Endothelial cell of umbilical vein (primary cell): ENCODE data around the gene TAS1R3. TPM values are rescaled to one million over a fixed set of nuclear protein-coding genes. Genes with fewer than 3 reads are reported as not detected.

ENCODE experiments used
- BruUV-seq: library from RNA; stranded (reverse); fragments of 400-500 nt; replicated peaks from 2 replicates; lab custom pipeline; 2021; lab: Mats Ljungman, UMichigan
- CTCF ChIA-PET: fragments of 300-600, 350-600 bp; sonication (Branson Sonifier 250); formaldehyde crosslinking; loops from one replicate; lab custom pipeline; 2021; ENCODE audit warnings: antibody characterized with exemption, inconsistent platforms; lab: Charles Lee
- POLR2A ChIA-PET: fragments of 300-600, 350-600 bp; sonication (Branson Sonifier 250); formaldehyde crosslinking; loops from one replicate; lab custom pipeline; 2021; ENCODE audit warnings: antibody characterized with exemption, inconsistent platforms; lab: Charles Lee
- DNase-seq: peaks from one replicate; pipeline ENCODE4 v3.0.0-alpha.2; 2011; ENCODE audit warnings: low read depth, low spot score
- FAIRE-seq: peaks from 2 replicates; lab custom pipeline; 2011; peaks lifted over from hg19 to GRCh38; lab: Jason Lieb, UNC
- H2AFZ ChIP-seq: 2 replicates; pipeline ENCODE4 v1.6.0; 2012; ENCODE audit warnings: low read depth, low read length, control low read depth, inconsistent platforms
- H3K27ac ChIP-seq: 2 replicates; pipeline ENCODE4 v1.5.1; 2011; ENCODE audit warnings: low read depth, mild to moderate bottlenecking, control low read depth, low read length, moderate library complexity; ENCODE audit not compliant: insufficient read depth
- H3K27me3 ChIP-seq, 2 experiments: 2 replicates each; pipeline versions ENCODE4 v1.6.0 to v1.6.1; 2011; ENCODE audit warnings: low read length in 2 of 2, mixed read lengths in 1 of 2; ENCODE audit not compliant: control insufficient read depth in 2 of 2, insufficient read depth in 2 of 2
- H3K36me3 ChIP-seq, 2 experiments: 2 replicates in 1 of 2; 3 replicates in 1 of 2; pipeline ENCODE4 v1.5.1; 2011; ENCODE audit warnings: low read length in 2 of 2, mild to moderate bottlenecking in 1 of 2, moderate library complexity in 1 of 2; ENCODE audit not compliant: control insufficient read depth in 2 of 2, insufficient read depth in 2 of 2; ENCODE audit errors: extremely low read depth in 1 of 2
- H3K4me1 ChIP-seq: 3 replicates; pipeline ENCODE4 v1.5.1; 2011; ENCODE audit warnings: mild to moderate bottlenecking, low read length; ENCODE audit not compliant: control insufficient read depth, insufficient read depth; ENCODE audit errors: extremely low read depth
- H3K4me2 ChIP-seq: 2 replicates; pipeline ENCODE4 v1.6.1; 2011; ENCODE audit warnings: low read length, control low read depth, mixed read lengths; ENCODE audit not compliant: insufficient read depth
- H3K4me3 ChIP-seq, 3 experiments: fragments of 200-600 bp in 1 of 3; sonication (generic), shearing (Covaris generic) in 1 of 3; replicated peaks in 1 of 3; 2 replicates each; pipeline ENCODE4 v1.5.1; 2011 to 2016; ENCODE audit warnings: control low read depth in 3 of 3, low read length in 3 of 3, mild to moderate bottlenecking in 2 of 3, inconsistent platforms in 1 of 3, low read depth in 1 of 3, moderate library complexity in 1 of 3; ENCODE audit not compliant: insufficient read depth in 1 of 3
- H3K79me2 ChIP-seq: 2 replicates; pipeline ENCODE4 v1.6.0; 2012; ENCODE audit warnings: low read length, inconsistent platforms; ENCODE audit not compliant: control insufficient read depth, insufficient read depth
- H3K9ac ChIP-seq: replicated peaks from 2 replicates; pipeline ENCODE3; 2011; ENCODE audit warnings: low read length, control low read depth; ENCODE audit not compliant: insufficient read depth; ENCODE audit errors: extremely low read depth
- H3K9me1 ChIP-seq: replicated peaks from 3 replicates; pipeline ENCODE4 v1.6.0; 2011; ENCODE audit warnings: mild to moderate bottlenecking, low read length; ENCODE audit not compliant: control insufficient read depth, insufficient read depth; ENCODE audit errors: extremely low read depth
- H3K9me3 ChIP-seq: replicated peaks from 2 replicates; pipeline ENCODE4 v1.5.1; 2012; ENCODE audit warnings: low read length, inconsistent platforms; ENCODE audit not compliant: control insufficient read depth, insufficient read depth
- H4K20me1 ChIP-seq: replicated peaks from 2 replicates; pipeline ENCODE3; 2011; ENCODE audit warnings: mild to moderate bottlenecking, low read length; ENCODE audit not compliant: control insufficient read depth, insufficient read depth; ENCODE audit errors: extremely low read depth
- CTCF ChIP-seq, 2 donors: IDR thresholded peaks; 1 replicate in 1 of 2; 2 replicates in 1 of 2; pipeline ENCODE4 v1.5.1; 2011; ENCODE audit warnings: low read length in 2 of 2, mild to moderate bottlenecking in 2 of 2, moderate library complexity in 2 of 2, control low read depth in 1 of 2, inconsistent platforms in 1 of 2, low read depth in 1 of 2; ENCODE audit not compliant: insufficient read depth in 1 of 2; ENCODE audit errors: extremely low read depth in 1 of 2
- EZH2 ChIP-seq: IDR thresholded peaks from 2 replicates; pipeline ENCODE4 v1.6.1; 2012; ENCODE audit warnings: borderline replicate concordance, low read depth, mild to moderate bottlenecking, moderate library complexity, low read length, inconsistent platforms; ENCODE audit not compliant: severe bottlenecking
- FOS ChIP-seq: IDR thresholded peaks from 2 replicates; pipeline ENCODE4 v1.6.1; 2011; ENCODE audit warnings: mild to moderate bottlenecking, low read length, moderate library complexity, borderline replicate concordance; ENCODE audit not compliant: insufficient read depth
- JUN ChIP-seq: IDR thresholded peaks from 2 replicates; pipeline ENCODE4 v1.6.1; 2011; ENCODE audit warnings: borderline replicate concordance, low read depth; ENCODE audit not compliant: insufficient read length, insufficient read depth
- MYC ChIP-seq: IDR thresholded peaks from one replicate; pipeline ENCODE4 v1.6.1; 2011; ENCODE audit warnings: mild to moderate bottlenecking, low read depth, low read length
- POLR2A ChIP-seq: IDR thresholded peaks from 2 replicates; pipeline ENCODE4 v1.6.1; 2012; ENCODE audit warnings: low read depth, mild to moderate bottlenecking, control low read depth, low read length
- POLR2AphosphoS5 ChIP-seq: IDR thresholded peaks from 2 replicates; pipeline ENCODE4 v1.6.1; 2012; ENCODE audit warnings: low read depth, mild to moderate bottlenecking, control low read depth, low read length, moderate library complexity; ENCODE audit not compliant: insufficient read depth
- dilution Hi-C: fragments of 300-500 bp; cut with MboI; formaldehyde crosslinking; loops from one replicate; pipeline ENCODE4 v1.15.0; 2019; ENCODE audit warnings: low sequenced_read_pairs; ENCODE audit not compliant: extremely low pct_ligation_motif_present
- intact Hi-C: fragments of 100-400 bp; cut with micrococcal nuclease; formaldehyde crosslinking; loops from one replicate; pipeline ENCODE4 v1.10.0; 2022
- polyA plus RNA-seq, 4 experiments: library from polyadenylated mRNA; depleted of rRNA in 3 of 4; stranded (reverse) in 3 of 4; unstranded in 1 of 4; fragments of >200 nt; gene quantifications; 2 replicates each; pipeline versions ENCODE4 v1.2.1 to v1.2.3, GENCODE V29; 2011 to 2012; ENCODE audit warnings: missing spikeins in 1 of 4
- total RNA-seq: library from RNA; stranded (reverse); gene quantifications from 2 replicates; pipeline ENCODE4 v1.2.3, GENCODE V29; 2021

Gene TAS1R3
- total and polyA plus RNA-seq, 2 donors (not counting 3 experiments of a cell fraction or from before 2014, with no cell fraction given): 0.26 to 0.38 TPM

DNA sequence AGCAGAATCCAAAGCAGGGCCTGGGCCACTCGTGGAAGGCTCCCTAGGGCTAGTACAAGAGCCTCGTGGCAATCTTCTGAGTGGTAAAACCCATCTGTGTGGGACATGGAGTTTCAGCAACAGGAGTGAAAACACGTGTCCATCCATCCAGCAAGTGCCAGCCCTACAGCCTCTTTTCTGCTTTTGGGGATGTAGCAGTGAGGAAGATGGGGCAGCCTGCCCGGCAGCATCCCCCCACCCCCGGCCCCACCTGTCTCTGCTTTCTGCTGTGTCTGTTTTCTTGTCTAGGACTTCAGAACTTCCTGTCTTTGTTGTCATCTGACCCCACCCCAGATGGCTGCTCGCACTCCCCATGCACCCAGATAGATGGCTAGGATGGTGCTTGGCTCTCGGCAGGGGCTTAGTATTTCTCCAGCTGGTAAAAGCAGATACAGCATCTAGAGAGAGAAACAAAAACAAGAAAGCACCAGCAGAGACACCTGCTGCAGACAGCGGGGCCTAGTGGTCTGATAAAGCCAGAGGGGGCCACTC lies 4.9 kb upstream of the TAS1R3 start:
- BruUV-seq: no TSS peak
- intact Hi-C loops: no loop called here
- dilution Hi-C loops: no loop called here
- H3K79me2 ChIP-seq: peaks cover 38% of the 10 kb centered on the region
- TF ChIP-seq FOS (no peak), EZH2 (no peak), MYC (no peak), CTCF (IDR thresholded peaks at IDR 0.05; ENCODE audit: extremely low read depth in 1 of 2, insufficient read depth in 1 of 2, low read depth in 1 of 2, low read length in 2 of 2) (no peak), JUN (no peak), POLR2A (no peak)
- H3K4me1 ChIP-seq: peaks cover 13% of the 10 kb centered on the region
- H3K9me3 ChIP-seq: no peaks in the 10 kb centered on the region
- H3K9me1 ChIP-seq: no peaks in the 10 kb centered on the region
- H3K4me2 ChIP-seq: no peak overlapping the region
- POLR2A ChIA-PET: no interaction called here
- no peaks in the 10 kb centered on the region for H3K27me3 ChIP-seq
- H3K36me3 ChIP-seq: peaks cover 0 to 18% of the 10 kb centered on the region in 2 experiments
- DNase-seq: no peak
- H2AFZ ChIP-seq: no peak overlapping the region
- CTCF ChIA-PET: no interaction called here
- no peak for FAIRE-seq
- H3K27ac ChIP-seq: no peak overlapping the region
- H3K4me3 ChIP-seq: peak overlapping the region in 1 of 3 experiments; percentile 1
- no peak overlapping the region for H3K9ac ChIP-seq
- H4K20me1 ChIP-seq: no peaks in the 10 kb centered on the region

- Histone ChIP-seq H4K20me1 (no peaks in the 10 kb centered on the region), H3K4me2 (no peak overlapping the region), H3K4me3 (no peak overlapping the region), H3K27ac (no peak overlapping the region), H3K9me3 (no peaks in the 10 kb centered on the region), H3K36me3 (peaks cover 0 to 15% of the 10 kb centered on the region in 2 experiments), H3K27me3 (no peaks in the 10 kb centered on the region), H3K4me1 (peaks cover 13% of the 10 kb centered on the region), H2AFZ (no peak overlapping the region), H3K9ac (no peak overlapping the region), H3K79me2 (peaks cover 27% of the 10 kb centered on the region), H3K9me1 (no peaks in the 10 kb centered on the region)
- TF ChIP-seq POLR2AphosphoS5 (no peak), EZH2 (no peak), FOS (no peak)
- ChIA-PET POLR2A (no interaction called here), CTCF (no interaction called here)
- DNase-seq (no peak), FAIRE-seq (no peak)
- dilution Hi-C loops (no loop called here), intact Hi-C loops (no loop called here)
- no TSS peak for BruUV-seq
These were observed 3.8 kb upstream of the TAS1R3 start for GRCh38 chr1:1327291-1327690.
